ENCODE results near the gene MAP7D2. TPM values are rescaled to one million over a fixed set of nuclear protein-coding genes. Genes with fewer than 3 reads are reported as not detected.

MAP7D2 gene
- polyA plus RNA-seq, 1 experiment: 0.27 TPM

DNA sequence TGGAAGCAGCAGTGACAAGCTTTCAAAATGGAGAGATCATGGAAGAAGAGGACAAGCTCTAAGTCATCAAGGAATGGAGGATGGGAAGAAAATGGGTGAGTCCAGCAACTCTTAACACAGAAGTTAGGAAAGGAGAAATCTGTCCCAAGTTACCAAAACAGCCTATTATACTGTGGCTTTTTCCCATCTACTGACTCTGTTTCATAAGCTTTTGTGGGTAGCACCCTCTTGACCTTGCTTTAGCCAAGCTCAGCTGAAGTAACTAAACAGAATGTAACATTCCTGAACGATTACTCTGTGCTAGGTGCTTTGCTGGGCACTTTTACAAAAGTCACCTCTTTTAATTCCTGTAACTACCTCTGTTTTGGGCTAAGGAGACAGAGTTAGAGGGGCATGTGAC, 54.9 kb downstream of the MAP7D2 start:
- H3K27ac ChIP-seq (ENCODE audit: low read depth, low read length): no peak overlapping the region
- ChIA-PET POLR2A (no interaction called here), CTCF (interaction anchor here (0.5 to 2.1 kb wide), 4 partner anchors 70 to 157 kb away, joined by 3 to 8 read pairs (median 4); no protein-coding TSS in a partner anchor)
- no peaks in the 10 kb centered on the region for H3K9me3 ChIP-seq (ENCODE audit: control insufficient read depth, insufficient read depth, low read length)
- DNase-seq (ENCODE audit: low read depth, low spot score): no peak
- TF ChIP-seq CTCF (IDR thresholded peaks at IDR 0.05; ENCODE audit: low read depth, low read length): no peak
- no peaks in the 10 kb centered on the region for H3K27me3 ChIP-seq (ENCODE audit: control insufficient read depth, insufficient read depth, low read length)
- no peak overlapping the region for H3K4me3 ChIP-seq (ENCODE audit: low read depth, low read length)

DNA sequence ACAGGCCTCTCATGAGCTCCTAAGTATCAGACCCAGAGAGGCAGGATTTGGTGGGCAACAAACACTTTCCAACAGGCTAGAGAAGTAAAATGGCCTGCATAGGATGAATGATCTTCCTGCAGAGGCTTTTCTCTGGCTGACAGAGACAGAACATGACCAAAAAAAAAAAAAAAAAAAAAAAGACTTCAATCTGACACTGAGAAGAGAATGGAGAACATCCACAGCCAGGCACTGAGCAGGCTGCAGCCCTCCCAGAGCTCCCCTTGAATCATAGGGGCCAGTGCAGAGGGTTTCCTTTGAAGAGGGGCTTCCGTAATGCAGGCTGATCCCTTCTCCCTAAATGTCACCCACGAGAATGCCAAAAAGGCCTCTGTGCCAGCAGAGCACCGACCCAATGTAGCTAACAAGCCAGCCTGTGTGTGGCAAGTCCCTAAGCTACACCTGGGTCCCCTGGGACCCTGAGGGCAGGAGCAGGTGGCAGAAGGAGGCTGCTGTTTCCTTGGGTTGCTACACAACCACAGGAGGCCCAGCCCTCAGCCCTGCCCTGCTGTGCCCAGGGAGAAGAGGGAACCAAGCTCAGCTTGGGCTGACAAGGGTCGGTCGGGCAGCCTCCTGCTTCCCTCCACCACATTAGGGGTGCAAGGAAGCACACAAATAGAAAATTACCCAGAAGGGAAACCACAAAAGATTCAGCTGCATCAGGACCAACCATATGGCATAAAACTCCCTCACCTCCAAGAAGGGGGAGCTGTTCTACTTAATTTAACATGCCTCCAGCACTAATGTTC, 55.6 kb downstream of the MAP7D2 start:
- CTCF ChIA-PET: interaction anchor here (0.5 to 2.1 kb wide), 2 partner anchors 97 to 156 kb away, joined by 3 to 8 read pairs; no protein-coding TSS in a partner anchor
- no peak for TF ChIP-seq CTCF (IDR thresholded peaks at IDR 0.05; ENCODE audit: low read depth, low read length)
- H3K9me3 ChIP-seq (ENCODE audit: control insufficient read depth, insufficient read depth, low read length): no peaks in the 10 kb centered on the region
- H3K27ac ChIP-seq (ENCODE audit: low read depth, low read length): no peak overlapping the region
- no peaks in the 10 kb centered on the region for H3K27me3 ChIP-seq (ENCODE audit: control insufficient read depth, insufficient read depth, low read length)
- POLR2A ChIA-PET: no interaction called here
- DNase-seq (ENCODE audit: low read depth, low spot score): no peak
- no peak overlapping the region for H3K4me3 ChIP-seq (ENCODE audit: low read depth, low read length)

- TF ChIP-seq CTCF (IDR thresholded peaks at IDR 0.05; ENCODE audit: low read depth, low read length): no peak
- CTCF ChIA-PET: no interaction called here
- no peak overlapping the region for H3K4me3 ChIP-seq (ENCODE audit: low read depth, low read length)
- H3K27me3 ChIP-seq (ENCODE audit: control insufficient read depth, insufficient read depth, low read length): no peaks in the 10 kb centered on the region
- POLR2A ChIA-PET: no interaction called here
- DNase-seq (ENCODE audit: low read depth, low spot score): no peak
- H3K27ac ChIP-seq (ENCODE audit: low read depth, low read length): no peak overlapping the region
- H3K9me3 ChIP-seq (ENCODE audit: control insufficient read depth, insufficient read depth, low read length): no peaks in the 10 kb centered on the region
These were observed 57.1 kb downstream of the MAP7D2 start for GRCh38 chrX:20059467-20060128.

DNA sequence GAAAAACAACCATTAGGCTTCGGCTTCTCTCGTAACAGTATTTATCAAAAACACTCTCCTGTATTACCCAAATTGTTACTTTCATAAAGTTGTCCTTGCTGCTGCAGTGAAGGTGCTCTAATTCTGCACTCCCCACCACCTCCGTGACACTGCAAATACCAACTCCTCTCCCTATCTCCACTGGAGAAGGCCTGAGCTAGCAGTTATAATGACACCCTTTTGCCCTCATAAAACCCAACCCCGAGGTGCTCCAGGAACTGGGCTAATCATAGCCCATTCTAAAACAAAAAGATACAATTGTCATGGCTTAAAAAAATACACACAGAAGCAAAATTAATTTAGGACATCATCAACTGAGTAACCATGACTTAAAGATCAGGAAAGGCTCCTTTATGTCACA, 59.2 kb downstream of the MAP7D2 start:
- POLR2A ChIA-PET: no interaction called here
- Histone ChIP-seq H3K27ac (ENCODE audit: low read depth, low read length) (no peak overlapping the region), H3K27me3 (ENCODE audit: control insufficient read depth, insufficient read depth, low read length) (no peaks in the 10 kb centered on the region), H3K4me3 (ENCODE audit: low read depth, low read length) (no peak overlapping the region), H3K9me3 (ENCODE audit: control insufficient read depth, insufficient read depth, low read length) (no peaks in the 10 kb centered on the region)
- no peak for DNase-seq (ENCODE audit: low read depth, low spot score)
- no peak for TF ChIP-seq CTCF (IDR thresholded peaks at IDR 0.05; ENCODE audit: low read depth, low read length)
- CTCF ChIA-PET: interaction anchor here (1.6 kb wide), 1 partner anchor 10 kb away, joined by 7 read pairs; no protein-coding TSS in a partner anchor

GRCh38 chrX:20056704-20057103, 60.0 kb downstream of the MAP7D2 start:
- H3K27me3 ChIP-seq (ENCODE audit: control insufficient read depth, insufficient read depth, low read length): no peaks in the 10 kb centered on the region
- ChIA-PET POLR2A (no interaction called here), CTCF (interaction anchor here (1.6 kb wide), 1 partner anchor 11 kb away, joined by 7 read pairs; no protein-coding TSS in a partner anchor)
- no peak overlapping the region for H3K27ac ChIP-seq (ENCODE audit: low read depth, low read length)
- no peak overlapping the region for H3K4me3 ChIP-seq (ENCODE audit: low read depth, low read length)
- no peak for DNase-seq (ENCODE audit: low read depth, low spot score)
- H3K9me3 ChIP-seq (ENCODE audit: control insufficient read depth, insufficient read depth, low read length): no peaks in the 10 kb centered on the region
- no peak for TF ChIP-seq CTCF (IDR thresholded peaks at IDR 0.05; ENCODE audit: low read depth, low read length)

Measured in AG04450 (cell line).